HepG2 (cell line): ENCODE data around the gene PKM. TPM values are rescaled to one million over a fixed set of nuclear protein-coding genes. Genes with fewer than 3 reads are reported as not detected.

ENCODE experiments used
- ATM ChIP-seq: fragments of 450-650 bp; IDR thresholded peaks from 2 replicates; pipeline ENCODE4 v1.7.1; 2017; ENCODE audit warnings: mild to moderate bottlenecking, borderline replicate concordance
- CCAR2 ChIP-seq: fragments of 200-400 bp; formaldehyde crosslinking; optimal IDR thresholded peaks from 2 replicates; pipeline ENCODE3; 2018; ENCODE audit warnings: low read depth, mild to moderate bottlenecking, low read length, moderate library complexity
- DMAP1 ChIP-seq: IDR thresholded peaks from 2 replicates; pipeline ENCODE4 v1.6.1; 2016
- FOXK1 ChIP-seq: sonication (generic); formaldehyde crosslinking; IDR thresholded peaks from 2 replicates; pipeline ENCODE4 v1.4.0; 2020; ENCODE audit warnings: low read depth, missing genetic modification reagents, borderline replicate concordance
- GATA4 ChIP-seq: sonication (generic); IDR thresholded peaks from 2 replicates; pipeline ENCODE4 v1.6.1; 2016; ENCODE audit warnings: antibody characterized with exemption, low read depth, borderline replicate concordance
- GPN1 ChIP-seq: sonication (generic); formaldehyde crosslinking; IDR thresholded peaks from 2 replicates; pipeline ENCODE4 v1.5.1; 2020; ENCODE audit warnings: missing genetic modification reagents, borderline replicate concordance
- HDAC6 ChIP-seq: fragments of 200-600 bp; sonication (generic); IDR thresholded peaks from 2 replicates; pipeline ENCODE4 v1.7.0; 2017; ENCODE audit warnings: mild to moderate bottlenecking, antibody characterized with exemption, low read length, low read depth
- ISX ChIP-seq: sonication (generic); formaldehyde crosslinking; conservative IDR thresholded peaks from 2 replicates; pipeline ENCODE4 v1.5.0; 2020; ENCODE audit warnings: missing genetic modification reagents
- KDM3A ChIP-seq: IDR thresholded peaks from 2 replicates; pipeline ENCODE4 v1.6.1; 2018; ENCODE audit warnings: low read depth, missing compliant biosample characterization
- KLF12 ChIP-seq: sonication (generic); formaldehyde crosslinking; IDR thresholded peaks from 2 replicates; pipeline ENCODE4 v1.4.0; 2020; ENCODE audit warnings: missing genetic modification reagents, borderline replicate concordance
- MED13 ChIP-seq: sonication (generic); formaldehyde crosslinking; IDR thresholded peaks from 2 replicates; pipeline ENCODE4 v1.5.0; 2020; ENCODE audit warnings: missing genetic modification reagents
- NAIF1 ChIP-seq: sonication (generic); formaldehyde crosslinking; IDR thresholded peaks from 2 replicates; pipeline ENCODE4 v1.5.0; 2020; ENCODE audit warnings: mild to moderate bottlenecking, missing genetic modification reagents, borderline replicate concordance
- PCBP2 ChIP-seq: fragments of 200-400 bp; formaldehyde crosslinking; optimal IDR thresholded peaks from 2 replicates; pipeline ENCODE3; 2018; ENCODE audit warnings: low read length, low read depth; ENCODE audit not compliant: poor library complexity, severe bottlenecking
- RFXANK ChIP-seq: IDR thresholded peaks from 2 replicates; pipeline ENCODE4 v1.6.1; 2016
- SIN3B ChIP-seq: fragments of 150-350 bp; IDR thresholded peaks from 2 replicates; pipeline ENCODE4 v1.6.1; 2014; ENCODE audit warnings: low read length
- ZMYM4 ChIP-seq: sonication (generic); formaldehyde crosslinking; IDR thresholded peaks from 2 replicates; pipeline ENCODE4 v1.8.1; 2023; ENCODE audit warnings: mild to moderate bottlenecking, missing genetic modification reagents
- ZNF18 ChIP-seq: sonication (generic); formaldehyde crosslinking; IDR thresholded peaks from 2 replicates; pipeline ENCODE4 v1.8.0; 2022; ENCODE audit warnings: mild to moderate bottlenecking, missing genetic modification reagents; ENCODE audit not compliant: insufficient replicate concordance
- ZNF207 ChIP-seq: fragments of 450-650 bp; IDR thresholded peaks from 2 replicates; pipeline ENCODE4 v1.6.1; 2016; ENCODE audit warnings: antibody characterized with exemption, borderline replicate concordance
- ZNF260 ChIP-seq: sonication (generic); formaldehyde crosslinking; IDR thresholded peaks from 2 replicates; pipeline ENCODE4 v1.4.0; 2020; ENCODE audit warnings: missing genetic modification reagents, low read depth, mild to moderate bottlenecking, borderline replicate concordance
- ZNF317 ChIP-seq: sonication (generic); formaldehyde crosslinking; IDR thresholded peaks from 2 replicates; pipeline ENCODE4 v1.5.0; 2020; ENCODE audit warnings: mild to moderate bottlenecking, missing genetic modification reagents
- ZNF331 ChIP-seq: sonication (generic); formaldehyde crosslinking; IDR thresholded peaks from 2 replicates; pipeline ENCODE4 v1.4.0; 2020; ENCODE audit warnings: missing genetic modification reagents
- ZNF34 ChIP-seq: sonication (generic); formaldehyde crosslinking; IDR thresholded peaks from 2 replicates; pipeline ENCODE4 v1.4.0; 2020; ENCODE audit warnings: mild to moderate bottlenecking, missing genetic modification reagents, borderline replicate concordance
- ZNF503 ChIP-seq: sonication (generic); formaldehyde crosslinking; IDR thresholded peaks from 2 replicates; pipeline ENCODE4 v1.4.0; 2020; ENCODE audit warnings: missing genetic modification reagents
- ZNF572 ChIP-seq: sonication (generic); formaldehyde crosslinking; IDR thresholded peaks from 2 replicates; pipeline ENCODE4 v1.5.1; 2020; ENCODE audit warnings: mild to moderate bottlenecking, missing genetic modification reagents
- ZNF772 ChIP-seq: sonication (generic); formaldehyde crosslinking; IDR thresholded peaks from 2 replicates; pipeline ENCODE4 v1.5.0; 2020; ENCODE audit warnings: mild to moderate bottlenecking, missing genetic modification reagents
- polyA plus RNA-seq, 8 experiments: library from polyadenylated mRNA; depleted of rRNA in 3 of 8; stranded (reverse) in 7 of 8; unstranded in 1 of 8; fragments of >200 nt; fragmentation: Illumina TruSeq in 4 of 8; extraction: Trizol in 4 of 8; gene quantifications; 2 replicates each; pipeline versions ENCODE4 v1.2.1 to v1.2.3, GENCODE V29; 2011 to 2016; ENCODE audit warnings: low read depth in 4 of 8, missing spikeins in 1 of 8, mixed read lengths in 1 of 8; ENCODE audit not compliant: insufficient read depth in 1 of 8
- total RNA-seq, 5 experiments: library from RNA; depleted of rRNA; stranded (reverse); fragments of >200 nt; fragmentation: Illumina TruSeq; extraction: Trizol; gene quantifications; 2 replicates each; pipeline ENCODE4 v1.2.3, GENCODE V29; 2016; ENCODE audit warnings: low read depth in 1 of 5
- TF ChIP-seq, protein P1 (sequence below): sonication (generic); formaldehyde crosslinking; IDR thresholded peaks from 2 replicates; pipeline ENCODE4 v1.4.0; 2020; ENCODE audit warnings: missing genetic modification reagents

PKM gene
- total and polyA plus RNA-seq, 2 of the 13 experiments (the other 11 are each of a cell fraction or from before 2014, with no cell fraction given), result 488 to 780 TPM

- TF ChIP-seq PCBP2, result no peak
- TF ChIP-seq ZNF772 (CRISPR knock-in tag), result peak; percentile 80; the same call in 1 of the 2 replicates
- TF ChIP-seq FOXK1 (CRISPR knock-in tag), result peak; percentile 84
- no peak for TF ChIP-seq HDAC6
- TF ChIP-seq DMAP1 (CRISPR knock-in tag), result peak; percentile 80; the same call in 1 of the 2 replicates
- no peak for TF ChIP-seq ATM
- no peak for TF ChIP-seq ZNF207
- 0 out of 2 replicates have a peak, but pooled peaks have one; percentile 8 for TF ChIP-seq MED13
- TF ChIP-seq ZNF317, result 0 out of 2 replicates have a peak, but pooled peaks have one; percentile 40
- TF ChIP-seq NAIF1 (CRISPR knock-in tag), result peak; percentile 81
- TF ChIP-seq ZNF34 (CRISPR knock-in tag), result peak; percentile 62; the same call in 1 of the 2 replicates
- no peak for TF ChIP-seq GPN1 (CRISPR knock-in tag)
- TF ChIP-seq ISX (CRISPR knock-in tag), result no peak
- TF ChIP-seq ZNF260, result no peak
- peak; percentile 74; the same call in 1 of the 2 replicates for TF ChIP-seq KDM3A (CRISPR knock-in tag)
- TF ChIP-seq ZMYM4 (CRISPR knock-in tag), result peak; percentile 81
- TF ChIP-seq, protein P1, sequence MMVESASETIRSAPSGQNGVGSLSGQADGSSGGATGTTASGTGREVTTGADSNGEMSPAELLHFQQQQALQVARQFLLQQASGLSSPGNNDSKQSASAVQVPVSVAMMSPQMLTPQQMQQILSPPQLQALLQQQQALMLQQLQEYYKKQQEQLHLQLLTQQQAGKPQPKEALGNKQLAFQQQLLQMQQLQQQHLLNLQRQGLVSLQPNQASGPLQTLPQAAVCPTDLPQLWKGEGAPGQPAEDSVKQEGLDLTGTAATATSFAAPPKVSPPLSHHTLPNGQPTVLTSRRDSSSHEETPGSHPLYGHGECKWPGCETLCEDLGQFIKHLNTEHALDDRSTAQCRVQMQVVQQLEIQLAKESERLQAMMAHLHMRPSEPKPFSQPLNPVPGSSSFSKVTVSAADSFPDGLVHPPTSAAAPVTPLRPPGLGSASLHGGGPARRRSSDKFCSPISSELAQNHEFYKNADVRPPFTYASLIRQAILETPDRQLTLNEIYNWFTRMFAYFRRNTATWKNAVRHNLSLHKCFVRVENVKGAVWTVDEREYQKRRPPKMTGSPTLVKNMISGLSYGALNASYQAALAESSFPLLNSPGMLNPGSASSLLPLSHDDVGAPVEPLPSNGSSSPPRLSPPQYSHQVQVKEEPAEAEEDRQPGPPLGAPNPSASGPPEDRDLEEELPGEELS (CRISPR knock-in tag), result no peak; the same call in 1 of the 2 replicates
- 0 out of 2 replicates have a peak, but pooled peaks have one; percentile 68 for TF ChIP-seq RFXANK (CRISPR knock-in tag)
- TF ChIP-seq ZNF572, result peak; percentile 60; the same call in 1 of the 2 replicates
- TF ChIP-seq ZNF503 (CRISPR knock-in tag), result peak; percentile 74; the same call in 1 of the 2 replicates
- TF ChIP-seq KLF12 (CRISPR knock-in tag), result no peak
- TF ChIP-seq SIN3B, result no peak
- peak; percentile 80 for TF ChIP-seq GATA4
- TF ChIP-seq ZNF18, result peak; percentile 45
- TF ChIP-seq ZNF331, result peak; percentile 58
- peak; percentile 78 for TF ChIP-seq CCAR2
These were observed at the start of gene PKM (continued) for GRCh38 chr15:72231066-72231832.
